ENCODE data around the gene SIN3A.
A peak's percentile ranks its signal among the peaks of the same experiment; 100 is the strongest.
"Not testable (repeated sequence)": the region's sequence is repeated elsewhere in the genome, so short reads cannot be mapped to it uniquely, and the experiment has no call there.

Gene SIN3A

GRCh38 chr15:75451674-75452363 lies at the start of gene SIN3A:
Gene SIN3A, minus strand, starts transcription at chr15:75451690. Its CDS starts 21,315 bp downstream, at chr15:75430375.
- peak; percentile 99 for DNase-seq (ENCODE audit: low read depth in 2 of 2)

GRCh38 chr15:75493732-75494131 lies 42.2 kb upstream of the SIN3A start:
- DNase-seq (ENCODE audit: low read depth in 2 of 2) = no peak

- no peak for DNase-seq (ENCODE audit: low read depth in 2 of 2)
Observed at GRCh38 chr15:75483961-75484360, 32.5 kb upstream of the SIN3A start.

GRCh38 chr15:75483556-75483955 lies 32.1 kb upstream of the SIN3A start:
- DNase-seq (ENCODE audit: low read depth in 2 of 2) = not testable (repeated sequence)

GRCh38 chr15:75483106-75483505 lies 31.6 kb upstream of the SIN3A start:
- no peak for DNase-seq (ENCODE audit: low read depth in 2 of 2)

- not testable (repeated sequence) for DNase-seq (ENCODE audit: low read depth in 2 of 2)
Observed at GRCh38 chr15:75480463-75480862, 29.0 kb upstream of the SIN3A start.

GRCh38 chr15:75479670-75480069 lies 28.2 kb upstream of the SIN3A start:
- DNase-seq (ENCODE audit: low read depth in 2 of 2) = no peak

- DNase-seq (ENCODE audit: low read depth in 2 of 2) = not testable (repeated sequence)
Observed at GRCh38 chr15:75477094-75477493, 25.6 kb upstream of the SIN3A start.

- no peak for DNase-seq (ENCODE audit: low read depth in 2 of 2)
Observed at GRCh38 chr15:75468913-75469598, 17.6 kb upstream of the SIN3A start.

GRCh38 chr15:75460646-75461045 lies 9.2 kb upstream of the SIN3A start:
- no peak for DNase-seq (ENCODE audit: low read depth in 2 of 2)

GRCh38 chr15:75459581-75459980 lies 8.1 kb upstream of the SIN3A start:
- DNase-seq (ENCODE audit: low read depth in 2 of 2) = no peak

- no peak for DNase-seq (ENCODE audit: low read depth in 2 of 2)
Observed at GRCh38 chr15:75456710-75457109, 5.2 kb upstream of the SIN3A start.

GRCh38 chr15:75455982-75456531 lies 4.6 kb upstream of the SIN3A start:
- DNase-seq (ENCODE audit: low read depth in 2 of 2) = peak in 1 of 2 donors; percentile 36

- peak; percentile 76 for DNase-seq (ENCODE audit: low read depth in 2 of 2)
Observed at GRCh38 chr15:75455424-75455981, 4.0 kb upstream of the SIN3A start.

- DNase-seq (ENCODE audit: low read depth in 2 of 2) = peak; percentile 69 to 72
Observed at GRCh38 chr15:75454471-75455378, 3.2 kb upstream of the SIN3A start.

- peak; percentile 88 to 94 for DNase-seq (ENCODE audit: low read depth in 2 of 2)
Observed at GRCh38 chr15:75453703-75454470, 2.4 kb upstream of the SIN3A start.

GRCh38 chr15:75452865-75453702 lies 1.6 kb upstream of the SIN3A start:
- DNase-seq (ENCODE audit: low read depth in 2 of 2) = peak; percentile 43 to 66

GRCh38 chr15:75452364-75452864 lies 924 bp upstream of the SIN3A start:
- peak; percentile 34 to 62 for DNase-seq (ENCODE audit: low read depth in 2 of 2)

- no peak for DNase-seq (ENCODE audit: low read depth in 2 of 2)
Observed at GRCh38 chr15:75451202-75451673, 252 bp downstream of the SIN3A start.
